Upper lobe of left lung (tissue), 4 donors: ENCODE results near the gene CTXND1.
A peak's percentile ranks its signal among the peaks of the same experiment; 100 is the strongest.

Experiments
- EP300 ChIP-seq, 4 donors: sonication (generic); formaldehyde crosslinking; IDR thresholded peaks; one replicate each; pipeline ENCODE4 v1.5.1; 2017; ENCODE audit warnings: antibody characterized with exemption in 4 of 4, control low read depth in 2 of 4
- TF ChIP-seq, protein P1 (sequence below), 6 experiments: fragments of 450-650 bp in 4 of 6; fragments of 200-600 bp in 2 of 6; sonication (generic) in 2 of 6; IDR thresholded peaks; one replicate each; pipeline ENCODE4 v1.5.1; 2016 to 2019; ENCODE audit warnings: antibody characterized with exemption in 6 of 6

- TF ChIP-seq, protein P1, sequence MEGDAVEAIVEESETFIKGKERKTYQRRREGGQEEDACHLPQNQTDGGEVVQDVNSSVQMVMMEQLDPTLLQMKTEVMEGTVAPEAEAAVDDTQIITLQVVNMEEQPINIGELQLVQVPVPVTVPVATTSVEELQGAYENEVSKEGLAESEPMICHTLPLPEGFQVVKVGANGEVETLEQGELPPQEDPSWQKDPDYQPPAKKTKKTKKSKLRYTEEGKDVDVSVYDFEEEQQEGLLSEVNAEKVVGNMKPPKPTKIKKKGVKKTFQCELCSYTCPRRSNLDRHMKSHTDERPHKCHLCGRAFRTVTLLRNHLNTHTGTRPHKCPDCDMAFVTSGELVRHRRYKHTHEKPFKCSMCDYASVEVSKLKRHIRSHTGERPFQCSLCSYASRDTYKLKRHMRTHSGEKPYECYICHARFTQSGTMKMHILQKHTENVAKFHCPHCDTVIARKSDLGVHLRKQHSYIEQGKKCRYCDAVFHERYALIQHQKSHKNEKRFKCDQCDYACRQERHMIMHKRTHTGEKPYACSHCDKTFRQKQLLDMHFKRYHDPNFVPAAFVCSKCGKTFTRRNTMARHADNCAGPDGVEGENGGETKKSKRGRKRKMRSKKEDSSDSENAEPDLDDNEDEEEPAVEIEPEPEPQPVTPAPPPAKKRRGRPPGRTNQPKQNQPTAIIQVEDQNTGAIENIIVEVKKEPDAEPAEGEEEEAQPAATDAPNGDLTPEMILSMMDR (IDR thresholded peaks at IDR 0.05) = peak in 5 of 6 experiments; percentile 33 to 42 (median 35)
- TF ChIP-seq EP300 (IDR thresholded peaks at IDR 0.05) = no peak
These were observed 17.1 kb downstream of the CTXND1 start for GRCh38 chr15:80234883-80235282.
